IMR-90 (cell line): ENCODE measurements around the gene IFT74. TPM values are rescaled to one million over a fixed set of nuclear protein-coding genes. Genes with fewer than 3 reads are reported as not detected.
A peak's percentile ranks its signal among the peaks of the same experiment; 100 is the strongest.

Experiments
- ATAC-seq: fragments of 200-7000 bp; cut with Tn5 transposase; 2 replicates; pipeline ENCODE4 v1.9.1; 2020; ENCODE audit warnings: low read depth, mild to moderate bottlenecking, moderate library complexity
- BruUV-seq: library from RNA; stranded (reverse); fragments of 400-500 nt; replicated peaks from 2 replicates; lab custom pipeline; 2021; lab: Mats Ljungman, UMichigan
- CTCF ChIA-PET: fragments of 300-600 bp; formaldehyde crosslinking; extraction: SDS; loops from one replicate; lab custom pipeline; 2021; ENCODE audit warnings: antibody characterized with exemption; lab: Yijun Ruan, JAX
- POLR2A ChIA-PET: fragments of 300-600 bp; sonication (Branson Sonifier 250); formaldehyde crosslinking; loops from one replicate; lab custom pipeline; 2022; ENCODE audit warnings: antibody characterized with exemption; ENCODE audit not compliant: unreplicated experiment; lab: Charles Lee
- DNase-seq: peaks from one replicate; pipeline ENCODE4 v3.0.0; 2013
- H2AFZ ChIP-seq: replicated peaks from 2 replicates; pipeline ENCODE3; 2013; ENCODE audit warnings: low read length, mild to moderate bottlenecking; ENCODE audit not compliant: poor library complexity
- H2AK5ac ChIP-seq: 2 replicates; pipeline ENCODE4 v1.6.1; 2013; ENCODE audit warnings: low read depth, low read length, inconsistent platforms
- H2AK9ac ChIP-seq: replicated peaks from 2 replicates; pipeline ENCODE3; 2013; ENCODE audit warnings: mild to moderate bottlenecking, low read depth, low read length, moderate library complexity; ENCODE audit not compliant: poor library complexity
- H2BK120ac ChIP-seq: 2 replicates; pipeline ENCODE4 v1.6.1; 2013; ENCODE audit warnings: low read depth, low read length, inconsistent platforms
- H2BK15ac ChIP-seq: 3 replicates; pipeline ENCODE4 v1.6.1; 2013; ENCODE audit warnings: low read depth, low read length, inconsistent platforms
- H2BK20ac ChIP-seq: 2 replicates; pipeline ENCODE4 v1.6.1; 2013; ENCODE audit warnings: low read depth, mild to moderate bottlenecking, inconsistent platforms, low read length, moderate library complexity
- H2BK5ac ChIP-seq: 2 replicates; pipeline ENCODE4 v1.6.1; 2013; ENCODE audit warnings: mild to moderate bottlenecking, low read depth, low read length, inconsistent platforms; ENCODE audit not compliant: poor library complexity, severe bottlenecking
- H3K14ac ChIP-seq: replicated peaks from 2 replicates; pipeline ENCODE4 v1.6.1; 2013; ENCODE audit warnings: low read depth, low read length, inconsistent platforms
- H3K18ac ChIP-seq: 2 replicates; pipeline ENCODE4 v1.6.1; 2013; ENCODE audit warnings: low read depth, low read length, control low read depth
- H3K23ac ChIP-seq: 2 replicates; pipeline ENCODE4 v1.6.1; 2013; ENCODE audit warnings: low read depth, low read length, inconsistent platforms
- H3K27ac ChIP-seq: 2 replicates; pipeline ENCODE4 v1.5.1; 2013; ENCODE audit warnings: mild to moderate bottlenecking, control low read depth, low read length; ENCODE audit not compliant: insufficient read depth
- H3K27me3 ChIP-seq: 2 replicates; pipeline ENCODE4 v1.6.1; 2013; ENCODE audit warnings: low read length; ENCODE audit not compliant: control insufficient read depth, insufficient read depth
- H3K36me3 ChIP-seq: 2 replicates; pipeline ENCODE4 v1.6.1; 2013; ENCODE audit warnings: low read length, mixed read lengths; ENCODE audit not compliant: control insufficient read depth, insufficient read depth
- H3K4ac ChIP-seq: 2 replicates; pipeline ENCODE4 v1.6.1; 2013; ENCODE audit warnings: low read depth, low read length, inconsistent platforms
- H3K4me1 ChIP-seq: 2 replicates; pipeline ENCODE4 v1.6.1; 2013; ENCODE audit warnings: low read length, mixed read lengths; ENCODE audit not compliant: control insufficient read depth, insufficient read depth
- H3K4me2 ChIP-seq: 2 replicates; pipeline ENCODE4 v1.6.1; 2013; ENCODE audit warnings: low read depth, mild to moderate bottlenecking, control low read depth, low read length, moderate library complexity
- H3K4me3 ChIP-seq: 2 replicates; pipeline ENCODE4 v1.5.1; 2013; ENCODE audit warnings: low read depth, mild to moderate bottlenecking, control low read depth, low read length, moderate library complexity; ENCODE audit not compliant: insufficient read depth
- H3K56ac ChIP-seq: 2 replicates; pipeline ENCODE4 v1.6.1; 2013; ENCODE audit warnings: low read length, inconsistent platforms; ENCODE audit not compliant: insufficient read depth; ENCODE audit errors: extremely low read depth
- H3K79me1 ChIP-seq, 2 experiments: 2 replicates each; pipeline ENCODE4 v1.6.1; 2013; ENCODE audit warnings: low read length in 2 of 2, inconsistent platforms in 1 of 2, low read depth in 1 of 2
- H3K9ac ChIP-seq: 2 replicates; pipeline ENCODE4 v1.6.1; 2013; ENCODE audit warnings: low read depth, low read length, control low read depth
- H3K9me1 ChIP-seq: 2 replicates; pipeline ENCODE4 v1.6.1; 2013; ENCODE audit warnings: low read length, inconsistent platforms; ENCODE audit not compliant: insufficient read depth
- H3K9me3 ChIP-seq: 2 replicates; pipeline ENCODE4 v1.6.1; 2013; ENCODE audit warnings: low read length; ENCODE audit not compliant: control insufficient read depth, insufficient read depth
- H4K20me1 ChIP-seq: 2 replicates; pipeline ENCODE4 v1.6.1; 2013; ENCODE audit warnings: low read length, inconsistent platforms; ENCODE audit not compliant: insufficient read depth
- H4K5ac ChIP-seq: 2 replicates; pipeline ENCODE4 v1.6.1; 2013; ENCODE audit warnings: mild to moderate bottlenecking, low read depth, low read length, control low read depth
- H4K8ac ChIP-seq, 2 experiments: 2 replicates each; pipeline ENCODE4 v1.6.1; 2013; ENCODE audit warnings: low read depth in 2 of 2, low read length in 2 of 2, control low read depth in 1 of 2, inconsistent platforms in 1 of 2
- H4K91ac ChIP-seq: 2 replicates; pipeline ENCODE4 v1.6.1; 2013; ENCODE audit warnings: low read depth, low read length, inconsistent platforms; ENCODE audit not compliant: insufficient read depth
- BHLHE40 ChIP-seq: fragments of 150-350 bp; IDR thresholded peaks from 2 replicates; pipeline ENCODE4 v1.6.1; 2016; ENCODE audit warnings: mild to moderate bottlenecking, low read depth, low read length
- CEBPB ChIP-seq: IDR thresholded peaks from 2 replicates; pipeline ENCODE4 v1.6.1; 2012; ENCODE audit warnings: low read depth, low read length, improper control_type of control experiment
- CHD1 ChIP-seq: IDR thresholded peaks from 2 replicates; pipeline ENCODE4 v1.6.1; 2012; ENCODE audit warnings: low read depth, low read length, improper control_type of control experiment
- FOS ChIP-seq: fragments of 150-350 bp; IDR thresholded peaks from 2 replicates; pipeline ENCODE4 v1.6.1; 2016; ENCODE audit warnings: low read depth, low read length
- MAFK ChIP-seq: IDR thresholded peaks from 2 replicates; pipeline ENCODE4 v1.6.1; 2012; ENCODE audit warnings: low read depth, low read length, improper control_type of control experiment
- MAZ ChIP-seq: IDR thresholded peaks from 2 replicates; pipeline ENCODE4 v1.6.1; 2012; ENCODE audit warnings: low read depth, mild to moderate bottlenecking, low read length, improper control_type of control experiment, moderate library complexity, borderline replicate concordance
- MXI1 ChIP-seq: IDR thresholded peaks from 2 replicates; pipeline ENCODE4 v1.6.1; 2012; ENCODE audit warnings: low read depth, mild to moderate bottlenecking, low read length, moderate library complexity, borderline replicate concordance
- NFE2L2 ChIP-seq: fragments of 150-350 bp; IDR thresholded peaks from 2 replicates; pipeline ENCODE4 v1.6.1; 2016; ENCODE audit warnings: low read depth, mild to moderate bottlenecking, low read length
- POLR2A ChIP-seq: IDR thresholded peaks from 2 replicates; pipeline ENCODE4 v1.6.1; 2012; ENCODE audit warnings: mild to moderate bottlenecking, low read depth, low read length
- RAD21 ChIP-seq: IDR thresholded peaks from 2 replicates; pipeline ENCODE4 v1.6.1; 2012; ENCODE audit warnings: low read length, improper control_type of control experiment
- RCOR1 ChIP-seq: IDR thresholded peaks from 2 replicates; pipeline ENCODE4 v1.6.1; 2012; ENCODE audit warnings: mild to moderate bottlenecking, low read length, improper control_type of control experiment; ENCODE audit not compliant: insufficient replicate concordance
- RFX5 ChIP-seq: IDR thresholded peaks from 2 replicates; pipeline ENCODE4 v1.8.0; 2012; ENCODE audit warnings: low read depth, mild to moderate bottlenecking, low read length, moderate library complexity
- SMC3 ChIP-seq: fragments of 150-350 bp; IDR thresholded peaks from 2 replicates; pipeline ENCODE4 v1.6.1; 2016; ENCODE audit warnings: low read depth, mild to moderate bottlenecking, antibody characterized with exemption, low read length, moderate library complexity
- dilution Hi-C: fragments of 300-500 bp; cut with HindIII; formaldehyde crosslinking; loops from one replicate; pipeline ENCODE4 v1.14.3; 2018; ENCODE audit warnings: low sequenced_read_pairs; ENCODE audit not compliant: unreplicated experiment
- in situ Hi-C: fragments of 300-500 bp; cut with MboI; formaldehyde crosslinking; loops from 3 replicates; pipeline ENCODE4 v1.14.3; 2019; ENCODE audit warnings: low sequenced_read_pairs, inconsistent platforms, mixed read lengths
- intact Hi-C: fragments of 100-400 bp; cut with micrococcal nuclease; formaldehyde crosslinking; loops from 2 replicates; pipeline ENCODE4 v1.10.0; 2022
- polyA plus RNA-seq, 3 experiments: library from polyadenylated mRNA; depleted of rRNA; stranded (reverse); fragments of >200 nt; gene quantifications; 2 replicates each; pipeline ENCODE4 v1.2.3, GENCODE V29; 2012; ENCODE audit warnings: low replicate concordance in 1 of 3
- total RNA-seq: library from RNA; depleted of rRNA; stranded (reverse); fragments of >200 nt; gene quantifications from 2 replicates; pipeline ENCODE4 v1.2.3, GENCODE V29; 2012
- TF ChIP-seq, protein P1 (sequence below): fragments of 150-350 bp; IDR thresholded peaks from 2 replicates; pipeline ENCODE4 v1.6.1; 2016; ENCODE audit warnings: low read depth, mild to moderate bottlenecking, low read length, moderate library complexity, borderline replicate concordance
- TF ChIP-seq, protein P2 (sequence below): conservative IDR thresholded peaks from 2 replicates; pipeline ENCODE4 v1.5.1; 2012; ENCODE audit warnings: mild to moderate bottlenecking, low read depth, low read length, improper control_type of control experiment
- TF ChIP-seq, protein P3 (sequence below): fragments of 150-350 bp; IDR thresholded peaks from 2 replicates; pipeline ENCODE4 v1.6.1; 2017; ENCODE audit warnings: mild to moderate bottlenecking, antibody characterized with exemption, low read length, low read depth

IFT74 gene
- total and polyA plus RNA-seq, 2 of the 4 experiments (the other 2 are of a cell fraction): 4.6 to 12.2 TPM

DNA sequence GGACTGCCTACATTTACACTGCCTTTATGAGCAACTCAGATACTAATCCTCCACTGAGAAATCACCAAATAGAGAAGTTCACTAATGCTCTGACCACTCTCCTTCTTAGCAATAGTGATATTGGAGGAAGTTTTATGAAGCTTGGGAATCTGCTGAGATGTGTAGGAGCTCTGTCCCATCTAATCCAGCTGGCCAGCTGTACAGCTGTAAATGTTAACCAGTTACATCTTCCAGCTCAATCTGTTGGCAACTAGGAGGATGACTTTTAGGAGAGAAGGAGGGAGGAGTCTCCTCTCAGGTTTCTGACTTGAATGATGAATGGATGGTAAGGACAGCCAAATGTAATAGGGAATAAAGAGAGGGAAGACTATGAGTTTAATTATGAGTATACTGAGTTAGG is 85.5 kb downstream of the IFT74 start:
- ATAC-seq (no peak), DNase-seq (no peak)
- no peak overlapping the region for H2BK20ac ChIP-seq
- no peaks in the 10 kb centered on the region for H3K9me3 ChIP-seq
- no peak overlapping the region; the same call in 1 of the 3 replicates for H2BK15ac ChIP-seq
- H2AK5ac ChIP-seq: no peak overlapping the region
- no peak overlapping the region for H4K91ac ChIP-seq
- TF ChIP-seq SMC3 (no peak), BHLHE40 (no peak), CHD1 (no peak), FOS (no peak), NFE2L2 (no peak), RAD21 (no peak), MXI1 (no peak), RCOR1 (no peak), CEBPB (no peak), MAFK (no peak), POLR2A (no peak), MAZ (no peak), RFX5 (no peak)
- TF ChIP-seq, protein P1, sequence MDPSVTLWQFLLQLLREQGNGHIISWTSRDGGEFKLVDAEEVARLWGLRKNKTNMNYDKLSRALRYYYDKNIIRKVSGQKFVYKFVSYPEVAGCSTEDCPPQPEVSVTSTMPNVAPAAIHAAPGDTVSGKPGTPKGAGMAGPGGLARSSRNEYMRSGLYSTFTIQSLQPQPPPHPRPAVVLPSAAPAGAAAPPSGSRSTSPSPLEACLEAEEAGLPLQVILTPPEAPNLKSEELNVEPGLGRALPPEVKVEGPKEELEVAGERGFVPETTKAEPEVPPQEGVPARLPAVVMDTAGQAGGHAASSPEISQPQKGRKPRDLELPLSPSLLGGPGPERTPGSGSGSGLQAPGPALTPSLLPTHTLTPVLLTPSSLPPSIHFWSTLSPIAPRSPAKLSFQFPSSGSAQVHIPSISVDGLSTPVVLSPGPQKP: no peak
- TF ChIP-seq, protein P2, sequence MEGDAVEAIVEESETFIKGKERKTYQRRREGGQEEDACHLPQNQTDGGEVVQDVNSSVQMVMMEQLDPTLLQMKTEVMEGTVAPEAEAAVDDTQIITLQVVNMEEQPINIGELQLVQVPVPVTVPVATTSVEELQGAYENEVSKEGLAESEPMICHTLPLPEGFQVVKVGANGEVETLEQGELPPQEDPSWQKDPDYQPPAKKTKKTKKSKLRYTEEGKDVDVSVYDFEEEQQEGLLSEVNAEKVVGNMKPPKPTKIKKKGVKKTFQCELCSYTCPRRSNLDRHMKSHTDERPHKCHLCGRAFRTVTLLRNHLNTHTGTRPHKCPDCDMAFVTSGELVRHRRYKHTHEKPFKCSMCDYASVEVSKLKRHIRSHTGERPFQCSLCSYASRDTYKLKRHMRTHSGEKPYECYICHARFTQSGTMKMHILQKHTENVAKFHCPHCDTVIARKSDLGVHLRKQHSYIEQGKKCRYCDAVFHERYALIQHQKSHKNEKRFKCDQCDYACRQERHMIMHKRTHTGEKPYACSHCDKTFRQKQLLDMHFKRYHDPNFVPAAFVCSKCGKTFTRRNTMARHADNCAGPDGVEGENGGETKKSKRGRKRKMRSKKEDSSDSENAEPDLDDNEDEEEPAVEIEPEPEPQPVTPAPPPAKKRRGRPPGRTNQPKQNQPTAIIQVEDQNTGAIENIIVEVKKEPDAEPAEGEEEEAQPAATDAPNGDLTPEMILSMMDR: no peak
- TF ChIP-seq, protein P3, sequence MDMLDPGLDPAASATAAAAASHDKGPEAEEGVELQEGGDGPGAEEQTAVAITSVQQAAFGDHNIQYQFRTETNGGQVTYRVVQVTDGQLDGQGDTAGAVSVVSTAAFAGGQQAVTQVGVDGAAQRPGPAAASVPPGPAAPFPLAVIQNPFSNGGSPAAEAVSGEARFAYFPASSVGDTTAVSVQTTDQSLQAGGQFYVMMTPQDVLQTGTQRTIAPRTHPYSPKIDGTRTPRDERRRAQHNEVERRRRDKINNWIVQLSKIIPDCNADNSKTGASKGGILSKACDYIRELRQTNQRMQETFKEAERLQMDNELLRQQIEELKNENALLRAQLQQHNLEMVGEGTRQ: no peak
- no peaks in the 10 kb centered on the region for H3K27me3 ChIP-seq
- no peak overlapping the region; the same call in 1 of the 2 replicates for H4K5ac ChIP-seq
- no peak overlapping the region for H3K56ac ChIP-seq
- H3K27ac ChIP-seq: no peak overlapping the region
- H3K4ac ChIP-seq: no peak overlapping the region
- ChIA-PET CTCF (no interaction called here), POLR2A (no interaction called here)
- no TSS peak for BruUV-seq
- H3K4me1 ChIP-seq: no peaks in the 10 kb centered on the region
- dilution Hi-C loops (no loop called here), intact Hi-C loops (no loop called here), in situ Hi-C loops (no loop called here)
- no peaks in the 10 kb centered on the region; the same call in 1 of the 2 replicates for H3K36me3 ChIP-seq
- no peaks in the 10 kb centered on the region for H3K79me1 ChIP-seq
- H3K4me3 ChIP-seq: no peak overlapping the region
- H3K9ac ChIP-seq: no peak overlapping the region
- H3K18ac ChIP-seq: peak overlapping the region; percentile 24; the same call in 1 of the 2 replicates
- H2BK120ac ChIP-seq: no peak overlapping the region; the same call in 1 of the 2 replicates
- no peak overlapping the region for H3K14ac ChIP-seq
- no peak overlapping the region for H2BK5ac ChIP-seq
- H2AK9ac ChIP-seq: no peak overlapping the region
- H4K20me1 ChIP-seq: no peaks in the 10 kb centered on the region
- H3K4me2 ChIP-seq: no peak overlapping the region
- no peaks in the 10 kb centered on the region for H3K9me1 ChIP-seq
- no peak overlapping the region for H3K23ac ChIP-seq
- H4K8ac ChIP-seq: no peak overlapping the region
- no peak overlapping the region for H2AFZ ChIP-seq
